H9 (cell line): ENCODE results near the gene LRIG1. TPM values are rescaled to one million over a fixed set of nuclear protein-coding genes. Genes with fewer than 3 reads are reported as not detected.

Experiments used
- DNase-seq: peaks from one replicate; pipeline ENCODE4 v3.0.0-alpha.2; 2017
- H2AFZ ChIP-seq: one replicate; pipeline ENCODE4 v1.6.1; 2013; ENCODE audit warnings: mild to moderate bottlenecking, low read length, control low read depth, moderate library complexity
- H2AK5ac ChIP-seq: 2 replicates; pipeline ENCODE4 v1.6.1; 2013; ENCODE audit warnings: low read length, control low read depth, mixed read lengths; ENCODE audit not compliant: insufficient read length
- H2BK120ac ChIP-seq: one replicate; pipeline ENCODE4 v1.6.1; 2013; ENCODE audit warnings: low read depth, mild to moderate bottlenecking, low read length, control low read depth, inconsistent platforms; ENCODE audit not compliant: poor library complexity, severe bottlenecking
- H2BK12ac ChIP-seq: 2 replicates; pipeline ENCODE4 v1.6.1; 2013; ENCODE audit warnings: low read length, control low read depth, mixed read lengths, low read depth; ENCODE audit not compliant: insufficient read length
- H2BK15ac ChIP-seq: 2 replicates; pipeline ENCODE4 v1.6.1; 2013; ENCODE audit warnings: low read depth, low read length, control low read depth
- H2BK20ac ChIP-seq: one replicate; pipeline ENCODE4 v1.6.1; 2013; ENCODE audit warnings: low read depth, mild to moderate bottlenecking, low read length, control low read depth, inconsistent platforms; ENCODE audit not compliant: poor library complexity, severe bottlenecking
- H2BK5ac ChIP-seq: 2 replicates; pipeline ENCODE4 v1.6.1; 2013; ENCODE audit warnings: low read length, control low read depth, mixed read lengths; ENCODE audit not compliant: insufficient read length
- H3K14ac ChIP-seq: 2 replicates; pipeline ENCODE4 v1.6.1; 2013; ENCODE audit warnings: low read length, control low read depth; ENCODE audit not compliant: insufficient read depth
- H3K18ac ChIP-seq: 2 replicates; pipeline ENCODE4 v1.6.1; 2013; ENCODE audit warnings: low read depth, mild to moderate bottlenecking, mixed read lengths, low read length, control low read depth; ENCODE audit not compliant: insufficient read length
- H3K23ac ChIP-seq: 2 replicates; pipeline ENCODE4 v1.6.1; 2013; ENCODE audit warnings: low read length, control low read depth, mixed read lengths, low read depth; ENCODE audit not compliant: insufficient read length
- H3K23me2 ChIP-seq: 2 replicates; pipeline ENCODE4 v1.6.1; 2013; ENCODE audit warnings: low read depth, mild to moderate bottlenecking, mixed read lengths, low read length, control low read depth; ENCODE audit not compliant: insufficient read length, poor library complexity, severe bottlenecking
- H3K27ac ChIP-seq: 2 replicates; pipeline ENCODE4 v1.5.1; 2013; ENCODE audit warnings: low read length, control low read depth, mixed read lengths, low read depth; ENCODE audit not compliant: insufficient read length
- H3K27me3 ChIP-seq: 2 replicates; pipeline ENCODE4 v1.6.1; 2013; ENCODE audit warnings: low read length, control low read depth, inconsistent platforms; ENCODE audit not compliant: insufficient read depth
- H3K4ac ChIP-seq: 2 replicates; pipeline ENCODE4 v1.6.1; 2013; ENCODE audit warnings: low read depth, mild to moderate bottlenecking, control low read depth, inconsistent platforms, low read length, moderate library complexity
- H3K4me1 ChIP-seq: 2 replicates; pipeline ENCODE4 v1.6.1; 2013; ENCODE audit warnings: low read length, control low read depth, inconsistent platforms; ENCODE audit not compliant: insufficient read depth
- H3K4me2 ChIP-seq: 2 replicates; pipeline ENCODE4 v1.6.1; 2013; ENCODE audit warnings: low read length, control low read depth, mixed read lengths; ENCODE audit not compliant: insufficient read length, insufficient read depth
- H3K56ac ChIP-seq: 2 replicates; pipeline ENCODE4 v1.6.1; 2013; ENCODE audit warnings: low read depth, mild to moderate bottlenecking, mixed read lengths, low read length, control low read depth; ENCODE audit not compliant: insufficient read length
- H3K79me1 ChIP-seq: 2 replicates; pipeline ENCODE4 v1.6.1; 2013; ENCODE audit warnings: low read depth, mild to moderate bottlenecking, moderate library complexity, low read length, control low read depth, inconsistent platforms; ENCODE audit not compliant: insufficient read depth, poor library complexity, severe bottlenecking
- H3K79me2 ChIP-seq: 2 replicates; pipeline ENCODE4 v1.6.1; 2013; ENCODE audit warnings: low read length, control low read depth, inconsistent platforms; ENCODE audit not compliant: insufficient read depth
- H3K9ac ChIP-seq: 2 replicates; pipeline ENCODE4 v1.6.1; 2013; ENCODE audit warnings: low read length, control low read depth, mixed read lengths; ENCODE audit not compliant: insufficient read length; ENCODE audit errors: extremely low read depth
- H3K9me3 ChIP-seq: one replicate; pipeline ENCODE4 v1.6.1; 2013; ENCODE audit warnings: low read depth, low read length, inconsistent platforms; ENCODE audit not compliant: control insufficient read depth
- H3T11ph ChIP-seq: one replicate; pipeline ENCODE4 v1.6.1; 2013; ENCODE audit warnings: mild to moderate bottlenecking, low read length, control low read depth, inconsistent platforms
- H4K20me1 ChIP-seq: one replicate; pipeline ENCODE4 v1.6.1; 2013; ENCODE audit not compliant: control insufficient read depth, insufficient read length, insufficient read depth
- H4K5ac ChIP-seq: 2 replicates; pipeline ENCODE4 v1.6.1; 2013; ENCODE audit warnings: low read depth, mild to moderate bottlenecking, mixed read lengths, low read length, control low read depth; ENCODE audit not compliant: insufficient read length
- H4K8ac ChIP-seq: replicated peaks from 2 replicates; pipeline ENCODE4 v1.6.1; 2013; ENCODE audit warnings: low read length, control low read depth, mixed read lengths, low read depth; ENCODE audit not compliant: insufficient read length
- H4K91ac ChIP-seq: 2 replicates; pipeline ENCODE4 v1.6.1; 2013; ENCODE audit warnings: low read depth, mild to moderate bottlenecking, moderate library complexity, mixed read lengths, low read length, control low read depth; ENCODE audit not compliant: insufficient read length
- H3K27ac Mint-ChIP-seq, 3 experiments: 2 replicates in 2 of 3; 3 replicates in 1 of 3; pipeline ENCODE4 v1.8.0; 2020 to 2021; ENCODE audit warnings: mixed read lengths in 3 of 3, mild to moderate bottlenecking in 1 of 3, moderate library complexity in 1 of 3
- H3K27me3 Mint-ChIP-seq: 2 replicates; pipeline ENCODE4 v1.8.0; 2021; ENCODE audit warnings: low read depth, mild to moderate bottlenecking, moderate library complexity, mixed read lengths
- H3K36me3 Mint-ChIP-seq, 3 experiments: 2 replicates in 2 of 3; 3 replicates in 1 of 3; pipeline ENCODE4 v1.8.0; 2020 to 2021; ENCODE audit warnings: low read depth in 3 of 3, mixed read lengths in 3 of 3; ENCODE audit not compliant: insufficient read depth in 1 of 3
- H3K4me1 Mint-ChIP-seq, 2 experiments: 2 replicates each; pipeline ENCODE4 v1.8.0; 2020; ENCODE audit warnings: mixed read lengths in 2 of 2
- H3K4me3 Mint-ChIP-seq, 2 experiments: 2 replicates in 1 of 2; 3 replicates in 1 of 2; pipeline ENCODE4 v1.8.0; 2020 to 2021; ENCODE audit warnings: mild to moderate bottlenecking in 2 of 2, mixed read lengths in 2 of 2, moderate library complexity in 1 of 2
- H3K9me3 Mint-ChIP-seq, 2 experiments: 2 replicates in 1 of 2; 3 replicates in 1 of 2; pipeline ENCODE4 v1.8.0; 2020; ENCODE audit warnings: mild to moderate bottlenecking in 2 of 2, mixed read lengths in 2 of 2, moderate library complexity in 1 of 2
- WGBS: extraction: QIAGEN DNeasy Blood & Tissue Kit; methylation state at CpG from one replicate; pipeline ENCODE4 v1.1.7; 2013; ENCODE audit warnings: missing lambda C conversion rate, low lambda C conversion rate, mixed read lengths; ENCODE audit not compliant: insufficient read length; ENCODE audit errors: extremely low coverage; 5-methylcytosine and 5-hydroxymethylcytosine counted together
- total RNA-seq: library from RNA; stranded (reverse); gene quantifications from 2 replicates; pipeline ENCODE4 v1.2.1, GENCODE V29; 2021
- TF ChIP-seq, protein P1 (sequence below): fragments of 200-600 bp; sonication (generic); conservative IDR thresholded peaks from 3 replicates; pipeline ENCODE4 v1.8.0; 2021; ENCODE audit warnings: antibody characterized with exemption, mild to moderate bottlenecking

LRIG1 gene
- total RNA-seq, 1 experiment from 2014 or later: 70.3 TPM

DNA sequence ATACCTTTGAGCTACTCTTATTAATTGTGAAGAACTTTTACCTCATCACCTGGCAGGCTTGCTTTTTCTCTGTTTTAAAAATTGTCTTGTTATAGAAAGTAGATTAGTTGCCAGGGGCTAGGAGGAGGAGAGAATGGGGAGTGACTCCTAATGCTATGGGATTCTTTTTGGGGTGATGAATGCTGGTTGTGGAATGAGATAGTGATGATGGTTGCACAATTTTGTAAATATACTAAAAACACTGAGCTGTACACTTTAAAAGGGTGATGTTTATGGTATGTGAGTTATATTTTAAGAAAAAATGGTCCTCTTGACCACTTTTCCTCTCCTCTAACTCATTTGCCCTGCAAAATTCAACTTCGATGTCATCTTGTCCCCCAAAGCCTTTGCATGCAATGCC lies 31.8 kb upstream of the LRIG1 start:
- Histone ChIP-seq H2BK15ac (no peak overlapping the region), H3K4ac (no peak overlapping the region), H4K8ac (no peak overlapping the region), H2AFZ (no peak overlapping the region), H2BK20ac (no peak overlapping the region), H3T11ph (no peak overlapping the region), H3K9me3 (no peaks in the 10 kb centered on the region), H3K4me2 (no peak overlapping the region), H3K9ac (no peak overlapping the region), H3K27me3 (no peaks in the 10 kb centered on the region), H2AK5ac (no peak overlapping the region), H3K79me2 (no peaks in the 10 kb centered on the region), H3K23me2 (no peaks in the 10 kb centered on the region), H3K4me1 (peaks cover 10% of the 10 kb centered on the region), H2BK5ac (no peak overlapping the region), H2BK120ac (no peak overlapping the region), H3K18ac (no peak overlapping the region), H3K14ac (no peak overlapping the region), H3K27ac (no peak overlapping the region), H3K56ac (no peak overlapping the region), H4K91ac (no peak overlapping the region), H3K79me1 (no peaks in the 10 kb centered on the region), H4K20me1 (no peaks in the 10 kb centered on the region), H3K23ac (no peak overlapping the region), H2BK12ac (no peak overlapping the region), H4K5ac (no peak overlapping the region)
- Mint-ChIP-seq H3K9me3 (peaks cover 0 to 2% of the 10 kb centered on the region in 2 experiments; a peak in 2 of 5 replicates), H3K36me3 (peaks cover 0 to 10% (median 0%) of the 10 kb centered on the region in 3 experiments; a peak in 2 of 7 replicates), H3K4me3 (peak overlapping the region in 1 of 2 experiments; percentile 30; a peak in 3 of 5 replicates), H3K4me1 (peaks cover 48 to 58% of the 10 kb centered on the region in 2 experiments), H3K27me3 (peaks cover 16% of the 10 kb centered on the region), H3K27ac (peak overlapping the region in 2 of 3 experiments; percentile 87 to 95; a peak in 6 of 7 replicates)
- TF ChIP-seq, protein P1, sequence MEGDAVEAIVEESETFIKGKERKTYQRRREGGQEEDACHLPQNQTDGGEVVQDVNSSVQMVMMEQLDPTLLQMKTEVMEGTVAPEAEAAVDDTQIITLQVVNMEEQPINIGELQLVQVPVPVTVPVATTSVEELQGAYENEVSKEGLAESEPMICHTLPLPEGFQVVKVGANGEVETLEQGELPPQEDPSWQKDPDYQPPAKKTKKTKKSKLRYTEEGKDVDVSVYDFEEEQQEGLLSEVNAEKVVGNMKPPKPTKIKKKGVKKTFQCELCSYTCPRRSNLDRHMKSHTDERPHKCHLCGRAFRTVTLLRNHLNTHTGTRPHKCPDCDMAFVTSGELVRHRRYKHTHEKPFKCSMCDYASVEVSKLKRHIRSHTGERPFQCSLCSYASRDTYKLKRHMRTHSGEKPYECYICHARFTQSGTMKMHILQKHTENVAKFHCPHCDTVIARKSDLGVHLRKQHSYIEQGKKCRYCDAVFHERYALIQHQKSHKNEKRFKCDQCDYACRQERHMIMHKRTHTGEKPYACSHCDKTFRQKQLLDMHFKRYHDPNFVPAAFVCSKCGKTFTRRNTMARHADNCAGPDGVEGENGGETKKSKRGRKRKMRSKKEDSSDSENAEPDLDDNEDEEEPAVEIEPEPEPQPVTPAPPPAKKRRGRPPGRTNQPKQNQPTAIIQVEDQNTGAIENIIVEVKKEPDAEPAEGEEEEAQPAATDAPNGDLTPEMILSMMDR: no peak
- DNase-seq: no peak
- WGBS: no CpG with 5 or more reads among the region's 1 CpG
